Measurements from ENCODE around the gene KCNK3.

The KCNK3 gene

GRCh38 chr2:26666671-26667070, 25.9 kb upstream of the KCNK3 start:
- DNase-seq: no peak

GRCh38 chr2:26668041-26668440, 24.5 kb upstream of the KCNK3 start:
- DNase-seq: no peak

- no peak for DNase-seq
Measured at GRCh38 chr2:26668856-26669750, 23.4 kb upstream of the KCNK3 start.

GRCh38 chr2:26670171-26670570, 22.4 kb upstream of the KCNK3 start:
- DNase-seq: no peak

GRCh38 chr2:26670931-26671460, 21.5 kb upstream of the KCNK3 start:
- DNase-seq: no peak

- DNase-seq: no peak
Measured at GRCh38 chr2:26671691-26672090, 20.8 kb upstream of the KCNK3 start.

- no peak for DNase-seq
Measured at GRCh38 chr2:26672112-26672817, 20.3 kb upstream of the KCNK3 start.

GRCh38 chr2:26672818-26673393, 19.6 kb upstream of the KCNK3 start:
- no peak for DNase-seq

GRCh38 chr2:26674002-26674751, 18.3 kb upstream of the KCNK3 start:
- no peak for DNase-seq

- DNase-seq: no peak
Measured at GRCh38 chr2:26674771-26675170, 17.8 kb upstream of the KCNK3 start.

- DNase-seq: no peak
Measured at GRCh38 chr2:26675651-26676255, 16.8 kb upstream of the KCNK3 start.

- DNase-seq: no peak
Measured at GRCh38 chr2:26678035-26678434, 14.5 kb upstream of the KCNK3 start.

GRCh38 chr2:26679867-26680266, 12.7 kb upstream of the KCNK3 start:
- DNase-seq: no peak

GRCh38 chr2:26681656-26682055, 10.9 kb upstream of the KCNK3 start:
- no peak for DNase-seq

GRCh38 chr2:26682155-26682554, 10.4 kb upstream of the KCNK3 start:
- no peak for DNase-seq

- DNase-seq: no peak
Measured at GRCh38 chr2:26683583-26683982, 8.9 kb upstream of the KCNK3 start.

GRCh38 chr2:26685341-26685740, 7.2 kb upstream of the KCNK3 start:
- DNase-seq: no peak

- DNase-seq: no peak
Measured at GRCh38 chr2:26685989-26686839, 6.3 kb upstream of the KCNK3 start.

- DNase-seq: peak; percentile 46
Measured at GRCh38 chr2:26687328-26687727, 5.2 kb upstream of the KCNK3 start.

- peak; percentile 83 for DNase-seq
Measured at GRCh38 chr2:26687801-26688200, 4.7 kb upstream of the KCNK3 start.

GRCh38 chr2:26691161-26691560, 1.4 kb upstream of the KCNK3 start:
- DNase-seq: no peak

Measured in NCI-H526 treated with DMSO at 0.1 percent for 48 hours (cell line).